ENCODE data around the gene SEL1L2.

Gene SEL1L2

GRCh38 chr20:13884803-13885202, 105.6 kb downstream of the SEL1L2 start:
- H3K27ac ChIP-seq, result no peak overlapping the region
- H3K9ac ChIP-seq, result no peak overlapping the region
- no peak overlapping the region for H3K4me3 ChIP-seq (IDR thresholded peaks at IDR 0.05; ENCODE audit: insufficient read depth, low read depth, low read length)
- no peaks in the 10 kb centered on the region for H3K36me3 ChIP-seq (ENCODE audit: insufficient read depth)
- no peaks in the 10 kb centered on the region for H4K20me1 ChIP-seq (ENCODE audit: insufficient read depth)
- no peaks in the 10 kb centered on the region for H3K27me3 ChIP-seq (ENCODE audit: insufficient read depth, low read depth)
- no peak for TF ChIP-seq CTCF (conservative IDR thresholded peaks at IDR 0.05; ENCODE audit: low read depth, low read length)
- H3K4me2 ChIP-seq, result no peak overlapping the region
- H2AFZ ChIP-seq (ENCODE audit: low read depth), result no peak overlapping the region
- no peaks in the 10 kb centered on the region for H3K79me2 ChIP-seq (ENCODE audit: insufficient read depth, low read depth)
- H3K4me1 ChIP-seq (ENCODE audit: low read depth, poor library complexity, severe bottlenecking), result no peaks in the 10 kb centered on the region

GRCh38 chr20:13883425-13883824, 107.0 kb downstream of the SEL1L2 start:
- no peak for TF ChIP-seq CTCF (conservative IDR thresholded peaks at IDR 0.05; ENCODE audit: low read depth, low read length)
- H2AFZ ChIP-seq (ENCODE audit: low read depth), result no peak overlapping the region
- H3K36me3 ChIP-seq (ENCODE audit: insufficient read depth), result no peaks in the 10 kb centered on the region
- H3K4me1 ChIP-seq (ENCODE audit: low read depth, poor library complexity, severe bottlenecking), result no peaks in the 10 kb centered on the region
- no peak overlapping the region for H3K27ac ChIP-seq
- H4K20me1 ChIP-seq (ENCODE audit: insufficient read depth), result no peaks in the 10 kb centered on the region
- no peaks in the 10 kb centered on the region for H3K79me2 ChIP-seq (ENCODE audit: insufficient read depth, low read depth)
- H3K27me3 ChIP-seq (ENCODE audit: insufficient read depth, low read depth), result no peaks in the 10 kb centered on the region
- H3K4me3 ChIP-seq (IDR thresholded peaks at IDR 0.05; ENCODE audit: insufficient read depth, low read depth, low read length), result no peak overlapping the region
- no peak overlapping the region for H3K4me2 ChIP-seq
- no peak overlapping the region for H3K9ac ChIP-seq

GRCh38 chr20:13878566-13878965, 111.8 kb downstream of the SEL1L2 start:
- TF ChIP-seq CTCF (conservative IDR thresholded peaks at IDR 0.05; ENCODE audit: low read depth, low read length), result no peak
- no peaks in the 10 kb centered on the region for H3K4me1 ChIP-seq (ENCODE audit: low read depth, poor library complexity, severe bottlenecking)
- no peaks in the 10 kb centered on the region for H4K20me1 ChIP-seq (ENCODE audit: insufficient read depth)
- H3K9ac ChIP-seq, result no peak overlapping the region
- H2AFZ ChIP-seq (ENCODE audit: low read depth), result no peak overlapping the region
- H3K27me3 ChIP-seq (ENCODE audit: insufficient read depth, low read depth), result no peaks in the 10 kb centered on the region
- H3K79me2 ChIP-seq (ENCODE audit: insufficient read depth, low read depth), result no peaks in the 10 kb centered on the region
- H3K4me3 ChIP-seq (IDR thresholded peaks at IDR 0.05; ENCODE audit: insufficient read depth, low read depth, low read length), result no peak overlapping the region
- no peaks in the 10 kb centered on the region for H3K36me3 ChIP-seq (ENCODE audit: insufficient read depth)
- no peak overlapping the region for H3K27ac ChIP-seq
- H3K4me2 ChIP-seq, result no peak overlapping the region

GRCh38 chr20:13877793-13878192, 112.6 kb downstream of the SEL1L2 start:
- no peaks in the 10 kb centered on the region for H3K4me1 ChIP-seq (ENCODE audit: low read depth, poor library complexity, severe bottlenecking)
- H3K27ac ChIP-seq, result no peak overlapping the region
- no peaks in the 10 kb centered on the region for H3K36me3 ChIP-seq (ENCODE audit: insufficient read depth)
- no peaks in the 10 kb centered on the region for H3K79me2 ChIP-seq (ENCODE audit: insufficient read depth, low read depth)
- no peaks in the 10 kb centered on the region for H4K20me1 ChIP-seq (ENCODE audit: insufficient read depth)
- no peak overlapping the region for H3K4me3 ChIP-seq (IDR thresholded peaks at IDR 0.05; ENCODE audit: insufficient read depth, low read depth, low read length)
- H3K9ac ChIP-seq, result no peak overlapping the region
- no peaks in the 10 kb centered on the region for H3K27me3 ChIP-seq (ENCODE audit: insufficient read depth, low read depth)
- no peak overlapping the region for H3K4me2 ChIP-seq
- no peak overlapping the region for H2AFZ ChIP-seq (ENCODE audit: low read depth)
- TF ChIP-seq CTCF (conservative IDR thresholded peaks at IDR 0.05; ENCODE audit: low read depth, low read length), result no peak
